ENCODE data around the gene GNAQ. TPM values are rescaled to one million over a fixed set of nuclear protein-coding genes. Genes with fewer than 3 reads are reported as not detected.

Gene GNAQ
- total and polyA plus RNA-seq, 2 experiments from 2014 or later, result 21.1 to 43.1 TPM

- no peak for TF ChIP-seq ZNF462 (CRISPR knock-in tag; IDR thresholded peaks at IDR 0.05)
- no peak for TF ChIP-seq EZH2 (IDR thresholded peaks at IDR 0.05; ENCODE audit: low read depth, unreplicated experiment)
- no peak for TF ChIP-seq ZNF331 (CRISPR knock-in tag; IDR thresholded peaks at IDR 0.05; ENCODE audit: low read depth)
Measured at GRCh38 chr9:77857513-77858259, 173.9 kb downstream of the GNAQ start (continued).

- H3K27me3 Mint-ChIP-seq (ENCODE audit: insufficient read depth, low read depth, poor library complexity), result peaks cover 4% of the 10 kb centered on the region
- peaks cover 24% of the 10 kb centered on the region for H3K36me3 Mint-ChIP-seq (ENCODE audit: low read depth)
- Histone ChIP-seq H4K20me1 (replicated peaks; ENCODE audit: insufficient read depth) (peaks cover 2% of the 10 kb centered on the region; the same call in 1 of the 2 replicates), H2AFZ (no peak overlapping the region), H3K36me3 (ENCODE audit: insufficient read depth) (no peaks in the 10 kb centered on the region), H3F3A (replicated peaks; ENCODE audit: low read depth) (no peaks in the 10 kb centered on the region), H3K79me2 (replicated peaks; ENCODE audit: insufficient read depth) (peaks cover 10% of the 10 kb centered on the region; the same call in 1 of the 2 replicates), H3K27ac (ENCODE audit: low read depth) (no peak overlapping the region), H3K4me3 (no peak overlapping the region), H3K4me1 (ENCODE audit: insufficient read depth) (peaks cover 4% of the 10 kb centered on the region; the same call in 1 of the 2 replicates), H3K4me2 (no peak overlapping the region), H3K27me3 (ENCODE audit: insufficient read depth) (no peaks in the 10 kb centered on the region), H3K9me2 (ENCODE audit: insufficient read depth) (no peaks in the 10 kb centered on the region)
- no peak overlapping the region for H3K27ac Mint-ChIP-seq
- no peak overlapping the region for H3K4me3 Mint-ChIP-seq
- no peak for ATAC-seq
- DNase-seq (ENCODE audit: low spot score), result no peak
- H3K9me3 Mint-ChIP-seq, result peaks cover 18% of the 10 kb centered on the region
- TF ChIP-seq STAT1 (IDR thresholded peaks at IDR 0.05; ENCODE audit: unreplicated experiment) (no peak), EZH2phosphoT487 (IDR thresholded peaks at IDR 0.05; ENCODE audit: unreplicated experiment) (no peak), JUNB (IDR thresholded peaks at IDR 0.05; ENCODE audit: unreplicated experiment) (no peak), REST (IDR thresholded peaks at IDR 0.05; ENCODE audit: unreplicated experiment) (no peak)
- H3K4me1 Mint-ChIP-seq, result peaks cover 24% of the 10 kb centered on the region
Measured at GRCh38 chr9:77856615-77857014, 175.0 kb downstream of the GNAQ start.
